ENCODE results near the gene ADGRG7. TPM values are rescaled to one million over a fixed set of nuclear protein-coding genes. Genes with fewer than 3 reads are reported as not detected.

Gene ADGRG7
- total RNA-seq, 1 experiment from 2014 or later: 51.3 TPM

- DNase-seq: no peak
- Histone ChIP-seq H3K4me3 (no peak overlapping the region), H3K9me3 (peaks cover 9% of the 10 kb centered on the region)
These were observed 18.1 kb downstream of the ADGRG7 start for GRCh38 chr3:100627491-100627890.

GRCh38 chr3:100629421-100630127, 20.2 kb downstream of the ADGRG7 start:
- peaks cover 28% of the 10 kb centered on the region for H3K36me3 ChIP-seq
- H3K27me3 ChIP-seq: no peaks in the 10 kb centered on the region
- DNase-seq: no peak
- peaks cover 3% of the 10 kb centered on the region; the same call in 1 of the 2 replicates for H3K9me3 ChIP-seq
- no peak overlapping the region for H3K4me3 ChIP-seq

More at GRCh38 chr3:100627491-100627890, 18.1 kb downstream of the ADGRG7 start:
- Histone ChIP-seq H3K27me3 (no peaks in the 10 kb centered on the region), H3K36me3 (peaks cover 26% of the 10 kb centered on the region)

GRCh38 chr3:100630664-100631063, 21.3 kb downstream of the ADGRG7 start:
- H3K4me3 ChIP-seq: no peak overlapping the region
- no peaks in the 10 kb centered on the region for H3K9me3 ChIP-seq
- DNase-seq: no peak
- peaks cover 29% of the 10 kb centered on the region for H3K36me3 ChIP-seq
- no peaks in the 10 kb centered on the region for H3K27me3 ChIP-seq

GRCh38 chr3:100631236-100631635, 21.8 kb downstream of the ADGRG7 start:
- no peaks in the 10 kb centered on the region for H3K27me3 ChIP-seq
- DNase-seq: no peak
- peaks cover 29% of the 10 kb centered on the region for H3K36me3 ChIP-seq
- no peaks in the 10 kb centered on the region for H3K9me3 ChIP-seq
- no peak overlapping the region for H3K4me3 ChIP-seq

GRCh38 chr3:100634493-100635272, 25.3 kb downstream of the ADGRG7 start:
- H3K27me3 ChIP-seq: no peaks in the 10 kb centered on the region

GRCh38 chr3:100635273-100635701, 25.9 kb downstream of the ADGRG7 start:
- no peak for DNase-seq
- H3K9me3 ChIP-seq: no peaks in the 10 kb centered on the region
- H3K36me3 ChIP-seq: peaks cover 41% of the 10 kb centered on the region
- no peak overlapping the region for H3K4me3 ChIP-seq
- H3K27me3 ChIP-seq: no peaks in the 10 kb centered on the region

More at GRCh38 chr3:100634493-100635272, 25.3 kb downstream of the ADGRG7 start:
- H3K4me3 ChIP-seq: no peak overlapping the region
- H3K9me3 ChIP-seq: no peaks in the 10 kb centered on the region
- H3K36me3 ChIP-seq: peaks cover 47% of the 10 kb centered on the region
- peak; percentile 56 for DNase-seq

GRCh38 chr3:100637197-100637631, 27.8 kb downstream of the ADGRG7 start:
- peaks cover 35% of the 10 kb centered on the region for H3K36me3 ChIP-seq
- no peak for DNase-seq
- H3K4me3 ChIP-seq: no peak overlapping the region
- H3K27me3 ChIP-seq: no peaks in the 10 kb centered on the region
- H3K9me3 ChIP-seq: no peaks in the 10 kb centered on the region

GRCh38 chr3:100640633-100641032, 31.2 kb downstream of the ADGRG7 start:
- Histone ChIP-seq H3K9me3 (no peaks in the 10 kb centered on the region), H3K27me3 (no peaks in the 10 kb centered on the region), H3K36me3 (peaks cover 25% of the 10 kb centered on the region), H3K4me3 (no peak overlapping the region)
- DNase-seq: no peak

GRCh38 chr3:100641471-100642032, 32.2 kb downstream of the ADGRG7 start:
- Histone ChIP-seq H3K9me3 (no peaks in the 10 kb centered on the region), H3K36me3 (peaks cover 25% of the 10 kb centered on the region), H3K4me3 (no peak overlapping the region), H3K27me3 (no peaks in the 10 kb centered on the region)
- no peak for DNase-seq

GRCh38 chr3:100645913-100646312, 36.5 kb downstream of the ADGRG7 start:
- no peaks in the 10 kb centered on the region for H3K9me3 ChIP-seq
- no peak for DNase-seq
- peaks cover 3% of the 10 kb centered on the region; the same call in 1 of the 2 replicates for H3K27me3 ChIP-seq
- H3K36me3 ChIP-seq: peaks cover 3% of the 10 kb centered on the region
- no peak overlapping the region for H3K4me3 ChIP-seq

- Histone ChIP-seq H3K9me3 (no peaks in the 10 kb centered on the region), H3K4me3 (no peak overlapping the region), H3K27me3 (peaks cover 3% of the 10 kb centered on the region; the same call in 1 of the 2 replicates), H3K36me3 (peaks cover 7% of the 10 kb centered on the region)
- DNase-seq: no peak
These were observed 37.8 kb downstream of the ADGRG7 start for GRCh38 chr3:100647171-100647570.

GRCh38 chr3:100647657-100648056, 38.3 kb downstream of the ADGRG7 start:
- Histone ChIP-seq H3K36me3 (peaks cover 9% of the 10 kb centered on the region), H3K9me3 (no peaks in the 10 kb centered on the region), H3K4me3 (no peak overlapping the region), H3K27me3 (peaks cover 3% of the 10 kb centered on the region; the same call in 1 of the 2 replicates)
- DNase-seq: no peak

GRCh38 chr3:100650651-100651619, 41.5 kb downstream of the ADGRG7 start:
- Histone ChIP-seq H3K9me3 (no peaks in the 10 kb centered on the region), H3K4me3 (peak overlapping the region; percentile 13; the same call in 1 of the 2 replicates), H3K36me3 (peaks cover 9% of the 10 kb centered on the region), H3K27me3 (peaks cover 3% of the 10 kb centered on the region; the same call in 1 of the 2 replicates)
- DNase-seq: peak; percentile 39

GRCh38 chr3:100653604-100654294, 44.3 kb downstream of the ADGRG7 start:
- DNase-seq: no peak
- Histone ChIP-seq H3K9me3 (no peaks in the 10 kb centered on the region), H3K27me3 (no peaks in the 10 kb centered on the region), H3K36me3 (peaks cover 14% of the 10 kb centered on the region), H3K4me3 (no peak overlapping the region)

GRCh38 chr3:100656945-100657344, 47.5 kb downstream of the ADGRG7 start:
- Histone ChIP-seq H3K27me3 (no peaks in the 10 kb centered on the region), H3K9me3 (no peaks in the 10 kb centered on the region), H3K4me3 (no peak overlapping the region), H3K36me3 (peaks cover 20% of the 10 kb centered on the region)
- no peak for DNase-seq
